K562 (cell line): Measurements from ENCODE around the gene SMG9. TPM values are rescaled to one million over a fixed set of nuclear protein-coding genes. Genes with fewer than 3 reads are reported as not detected.

Experiments used
- ARID2 ChIP-seq: fragments of 450-650 bp; IDR thresholded peaks from 2 replicates; pipeline ENCODE4 v1.6.1; 2017; ENCODE audit warnings: antibody characterized with exemption, mild to moderate bottlenecking
- BCOR ChIP-seq: fragments of 450-650 bp; IDR thresholded peaks from 2 replicates; pipeline ENCODE4 v1.6.1; 2016
- CBX3 ChIP-seq, 2 experiments: IDR thresholded peaks; 1 replicate in 1 of 2; 2 replicates in 1 of 2; pipeline ENCODE4 v1.6.1; 2012; ENCODE audit warnings: inconsistent platforms in 2 of 2, low read length in 2 of 2, borderline replicate concordance in 1 of 2, control low read depth in 1 of 2
- HDAC1 ChIP-seq, 2 experiments: fragments of 450-650 bp; IDR thresholded peaks; 2 replicates each; pipeline ENCODE4 v1.6.1; 2016 to 2017; ENCODE audit warnings: inconsistent platforms in 1 of 2, mild to moderate bottlenecking in 1 of 2, moderate library complexity in 1 of 2
- KDM1A ChIP-seq, 2 experiments: fragments of 450-650 bp; IDR thresholded peaks; 2 replicates each; pipeline ENCODE4 v1.6.1; 2016; ENCODE audit warnings: mild to moderate bottlenecking in 2 of 2
- KDM2B ChIP-seq: fragments of 250-450 bp; sonication (Bioruptor Pico); IDR thresholded peaks from 2 replicates; pipeline ENCODE4 v1.8.0; 2021; ENCODE audit warnings: mild to moderate bottlenecking, moderate library complexity
- MTA3 ChIP-seq: fragments of 450-650 bp; formaldehyde crosslinking; IDR thresholded peaks from 2 replicates; pipeline ENCODE4 v1.6.1; 2017; ENCODE audit warnings: mild to moderate bottlenecking, borderline replicate concordance
- NCOA4 ChIP-seq: fragments of 450-650 bp; IDR thresholded peaks from 2 replicates; pipeline ENCODE4 v1.6.1; 2018; ENCODE audit warnings: mild to moderate bottlenecking; ENCODE audit not compliant: partially characterized antibody
- NELFE ChIP-seq: IDR thresholded peaks from 2 replicates; pipeline ENCODE4 v1.6.1; 2011; ENCODE audit warnings: mild to moderate bottlenecking; ENCODE audit not compliant: insufficient read depth, insufficient read length
- PHF20 ChIP-seq: fragments of 450-650 bp; IDR thresholded peaks from 2 replicates; pipeline ENCODE4 v1.6.1; 2018; ENCODE audit not compliant: partially characterized antibody
- POLR2A ChIP-seq: fragments of 450-650 bp; conservative IDR thresholded peaks from 2 replicates; pipeline ENCODE4 v1.6.1; 2016
- RCOR1 ChIP-seq, 2 experiments: IDR thresholded peaks; 2 replicates each; pipeline ENCODE4 v1.6.1; 2012; ENCODE audit warnings: low read depth in 2 of 2, low read length in 2 of 2, borderline replicate concordance in 1 of 2, improper control_type of control experiment in 1 of 2
- SMARCA5 ChIP-seq: fragments of 450-650 bp; IDR thresholded peaks from 2 replicates; pipeline ENCODE4 v1.6.1; 2016
- SNAPC5 ChIP-seq: fragments of 250-450 bp; sonication (Bioruptor Pico); IDR thresholded peaks from 2 replicates; pipeline ENCODE4 v1.8.0; 2021; ENCODE audit warnings: moderate library complexity, mild to moderate bottlenecking, inconsistent platforms
- TEAD1 ChIP-seq, 2 experiments: fragments of 450-650 bp in 1 of 2; sonication (generic) in 1 of 2; formaldehyde crosslinking; IDR thresholded peaks; 2 replicates each; pipeline versions ENCODE4 v1.4.0 to v1.8.0; 2020 to 2022; ENCODE audit warnings: mild to moderate bottlenecking in 2 of 2, missing genetic modification reagents in 1 of 2
- ZBTB1 ChIP-seq: sonication (generic); formaldehyde crosslinking; IDR thresholded peaks from 2 replicates; pipeline ENCODE4 v1.8.1; 2023; ENCODE audit warnings: missing genetic modification reagents, low read depth, mild to moderate bottlenecking, borderline replicate concordance
- ZBTB43 ChIP-seq: sonication (generic); formaldehyde crosslinking; IDR thresholded peaks from 2 replicates; pipeline ENCODE4 v1.8.0; 2023; ENCODE audit warnings: mild to moderate bottlenecking, missing genetic modification reagents
- ZNF174 ChIP-seq: fragments of 250-450 bp; sonication (Bioruptor Pico); IDR thresholded peaks from 2 replicates; pipeline ENCODE4 v1.4.0; 2020; ENCODE audit warnings: mild to moderate bottlenecking
- ZNF277 ChIP-seq: fragments of 250-450 bp; sonication (Bioruptor Pico); IDR thresholded peaks from 2 replicates; pipeline ENCODE4 v1.8.0; 2022; ENCODE audit warnings: inconsistent platforms, mild to moderate bottlenecking, moderate library complexity, borderline replicate concordance
- ZNF407 ChIP-seq: fragments of 450-650 bp; IDR thresholded peaks from 2 replicates; pipeline ENCODE4 v1.6.1; 2016; ENCODE audit warnings: low read depth
- ZNF778 ChIP-seq: fragments of 450-650 bp; formaldehyde crosslinking; IDR thresholded peaks from 2 replicates; pipeline ENCODE4 v1.4.0; 2020; ENCODE audit warnings: mild to moderate bottlenecking, moderate library complexity
- polyA plus RNA-seq, 8 experiments: library from polyadenylated mRNA; depleted of rRNA in 4 of 8; stranded (reverse) in 5 of 8; unstranded in 3 of 8; fragments of >200 nt; fragmentation: Nextera tagmentation in 2 of 8; fragmentation: Illumina TruSeq in 1 of 8; extraction: Ambion mirVana in 2 of 8; extraction: Trizol in 1 of 8; gene quantifications; 2 replicates each; pipeline versions ENCODE4 v1.2.1 to v1.2.3, GENCODE V29; 2011 to 2014; ENCODE audit warnings: inconsistent platforms in 1 of 8, missing spikeins in 1 of 8
- total RNA-seq, 7 experiments: library from RNA; depleted of rRNA in 6 of 7; stranded (reverse); fragments of >200 nt in 6 of 7; fragmentation: Illumina TruSeq in 2 of 7; extraction: Trizol in 2 of 7; gene quantifications; 2 replicates each; pipeline versions ENCODE4 v1.2.1 to v1.2.3, GENCODE V29; 2011 to 2021; ENCODE audit warnings: low replicate concordance in 1 of 7

The SMG9 gene
- total and polyA plus RNA-seq, 9 of the 15 experiments (the other 6 are each of a cell fraction or from before 2014, with no cell fraction given): 1.7 to 79.7 (median 40.2) TPM

- no peak for TF ChIP-seq ZNF407
- no peak for TF ChIP-seq ZNF277
- no peak for TF ChIP-seq ZNF174 (CRISPR knock-in tag)
- TF ChIP-seq HDAC1 (IDR thresholded peaks at IDR 0.05): peak in 1 of 2 experiments; percentile 49; a peak in 1 of 4 replicates
- TF ChIP-seq NELFE: no peak
- TF ChIP-seq ARID2: no peak; the same call in 1 of the 2 replicates
- no peak for TF ChIP-seq ZBTB43 (CRISPR knock-in tag)
- TF ChIP-seq BCOR: peak; percentile 71; the same call in 1 of the 2 replicates
- no peak for TF ChIP-seq SNAPC5 (CRISPR knock-in tag)
- no peak for TF ChIP-seq KDM2B
- peak; percentile 48 for TF ChIP-seq NCOA4
- no peak for TF ChIP-seq ZNF778 (CRISPR knock-in tag)
- TF ChIP-seq CBX3 (IDR thresholded peaks at IDR 0.05; ENCODE audit: borderline replicate concordance in 1 of 2, low read length in 2 of 2): no peak
- no peak for TF ChIP-seq POLR2A
- no peak for TF ChIP-seq TEAD1 (CRISPR knock-in tag; IDR thresholded peaks at IDR 0.05)
- TF ChIP-seq MTA3: no peak
- TF ChIP-seq ZBTB1 (CRISPR knock-in tag): no peak
- 0 out of 2 replicates have a peak, but pooled peaks have one; percentile 49 for TF ChIP-seq SMARCA5
- TF ChIP-seq KDM1A (IDR thresholded peaks at IDR 0.05): peak; percentile 0 to 20; a peak in 1 of 4 replicates
- no peak for TF ChIP-seq RCOR1 (IDR thresholded peaks at IDR 0.05; ENCODE audit: borderline replicate concordance in 1 of 2, low read depth in 2 of 2, low read length in 2 of 2)
- TF ChIP-seq PHF20: peak; percentile 12
Measured at GRCh38 chr19:43783636-43784035, 28.9 kb upstream of the SMG9 start (continued).
